Measurements from ENCODE around the gene PDX1. TPM values are rescaled to one million over a fixed set of nuclear protein-coding genes. Genes with fewer than 3 reads are reported as not detected.

Gene PDX1
- total and polyA plus RNA-seq, 7 experiments from 2014 or later, result not detected

DNA sequence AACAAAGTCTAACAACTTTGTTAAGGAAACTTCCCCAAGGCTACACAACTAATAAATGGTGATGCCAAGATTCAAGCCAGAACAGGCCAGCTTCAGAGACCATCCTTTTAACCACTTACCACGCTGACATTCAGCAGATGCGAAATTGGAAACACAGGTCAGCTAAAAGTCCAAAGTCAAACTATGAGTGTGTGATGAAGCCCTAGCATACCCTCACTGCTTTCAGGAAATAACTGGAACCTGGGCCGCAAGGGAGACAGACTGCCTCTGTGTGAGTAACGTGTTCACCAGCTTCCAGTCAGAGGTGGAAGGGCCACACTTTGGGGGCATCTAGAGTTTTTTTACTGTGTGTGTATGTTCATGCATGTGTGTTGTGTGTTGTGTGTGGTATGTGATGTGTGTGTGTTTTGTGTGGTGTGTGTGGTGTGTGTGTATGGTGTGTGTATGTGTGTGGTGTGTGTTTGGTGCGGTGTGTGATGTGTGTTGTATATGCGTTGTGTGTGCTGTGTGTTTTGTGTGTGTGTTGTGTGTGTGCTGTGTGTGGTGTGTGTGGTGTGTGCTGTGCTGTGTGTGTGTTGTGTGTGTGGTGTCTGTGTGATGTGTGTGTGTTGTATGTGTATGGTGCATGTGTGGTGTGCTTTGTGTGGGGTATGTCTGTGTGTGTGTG is 12.5 kb upstream of the PDX1 start:
- CTCF ChIA-PET, result no interaction called here
- Mint-ChIP-seq H3K4me1 (no peaks in the 10 kb centered on the region), H3K9me3 (peaks cover 0 to 3% (median 0%) of the 10 kb centered on the region in 11 donors)

DNA sequence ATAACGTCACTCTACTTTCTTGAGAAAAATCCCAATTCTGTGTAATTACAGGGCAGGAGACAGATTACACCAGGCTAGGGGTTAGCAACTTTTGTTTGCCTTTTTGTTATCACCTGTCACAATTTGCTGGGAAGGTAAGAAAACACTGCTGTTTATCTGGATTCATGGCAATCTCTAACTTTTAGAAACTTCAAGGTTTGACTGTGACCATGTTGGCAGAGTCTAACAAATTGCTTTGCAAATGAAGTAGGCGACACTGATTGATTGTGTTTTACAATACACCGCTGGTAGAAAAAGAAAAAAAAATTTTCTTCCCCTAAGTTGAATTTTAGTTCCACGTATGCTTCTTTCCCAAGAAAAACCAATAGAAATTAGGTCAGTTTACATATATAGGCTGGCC is 10.4 kb upstream of the PDX1 start:
- H3K27ac ChIP-seq (ENCODE audit: low read depth, low read length), result no peak overlapping the region
- Mint-ChIP-seq H3K9me3 (peaks cover 0 to 3% (median 0%) of the 10 kb centered on the region in 11 donors), H3K36me3 (no peaks in the 10 kb centered on the region), H3K4me3 (no peak overlapping the region), H3K27ac (no peak overlapping the region), H3K4me1 (no peaks in the 10 kb centered on the region), H3K27me3 (peaks cover 36 to 67% (median 63%) of the 10 kb centered on the region in 5 donors)
- no peaks in the 10 kb centered on the region for H3K9me3 ChIP-seq (ENCODE audit: control insufficient read depth in 2 of 3, low read length in 3 of 3)
- ChIA-PET POLR2A (no interaction called here), CTCF (no interaction called here)
- no peaks in the 10 kb centered on the region for H3K27me3 ChIP-seq (ENCODE audit: control insufficient read depth in 2 of 2, insufficient read depth in 2 of 2, low read length in 2 of 2)
- DNase-seq, result no peak
- no peaks in the 10 kb centered on the region for H3K4me1 ChIP-seq (ENCODE audit: control insufficient read depth in 2 of 2, insufficient read depth in 2 of 2, low read length in 2 of 2)
- no peak for ATAC-seq
- no peaks in the 10 kb centered on the region for H3K36me3 ChIP-seq (ENCODE audit: control insufficient read depth in 2 of 3, insufficient read depth in 3 of 3, low read length in 3 of 3)
- H3K4me3 ChIP-seq (ENCODE audit: low read length), result no peak overlapping the region
- intact Hi-C loops (cut with micrococcal nuclease), result no loop called here

More for the DNA sequence above, 12.5 kb upstream of the PDX1 start:
- no peaks in the 10 kb centered on the region for H3K4me1 ChIP-seq (ENCODE audit: control insufficient read depth in 2 of 2, insufficient read depth in 2 of 2, low read length in 2 of 2)
- H3K27me3 ChIP-seq (ENCODE audit: control insufficient read depth in 2 of 2, insufficient read depth in 2 of 2, low read length in 2 of 2), result no peaks in the 10 kb centered on the region
- no peaks in the 10 kb centered on the region for H3K36me3 Mint-ChIP-seq
- ATAC-seq (no peak), DNase-seq (no peak)
- intact Hi-C loops (cut with micrococcal nuclease), result no loop called here
- H3K4me3 ChIP-seq (ENCODE audit: low read length), result no peak overlapping the region
- no peak overlapping the region for H3K4me3 Mint-ChIP-seq
- no peaks in the 10 kb centered on the region for H3K9me3 ChIP-seq (ENCODE audit: control insufficient read depth in 2 of 3, low read length in 3 of 3)
- POLR2A ChIA-PET, result no interaction called here
- no peaks in the 10 kb centered on the region for H3K36me3 ChIP-seq (ENCODE audit: control insufficient read depth in 2 of 3, insufficient read depth in 3 of 3, low read length in 3 of 3)
- no peak overlapping the region for H3K27ac ChIP-seq (ENCODE audit: low read depth, low read length)
- H3K27me3 Mint-ChIP-seq, result peaks cover 28 to 80% (median 68%) of the 10 kb centered on the region in 5 donors
- no peak overlapping the region for H3K27ac Mint-ChIP-seq

DNA sequence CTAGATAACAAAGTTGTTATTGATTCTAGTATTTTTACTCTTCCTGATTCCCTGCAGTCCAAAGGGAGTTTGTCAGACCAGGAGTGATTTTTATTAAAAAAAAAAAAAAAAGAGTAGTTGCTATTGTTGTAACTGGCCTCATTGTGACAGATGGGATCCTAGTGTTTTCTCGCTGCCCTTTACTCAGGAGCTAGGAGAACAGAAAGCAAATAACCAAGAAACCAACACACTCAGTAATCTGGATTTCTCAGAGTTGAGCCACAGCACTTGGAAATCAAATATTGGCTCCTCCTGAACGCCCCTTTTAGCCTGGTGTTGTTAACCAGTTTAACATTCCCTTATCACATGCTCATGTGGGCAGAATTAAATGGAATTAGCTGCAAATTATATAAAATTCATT is 8.3 kb upstream of the PDX1 start:
- H3K27me3 Mint-ChIP-seq, result peaks cover 52 to 71% (median 65%) of the 10 kb centered on the region in 5 donors
- Histone ChIP-seq H3K36me3 (ENCODE audit: control insufficient read depth in 2 of 3, insufficient read depth in 3 of 3, low read length in 3 of 3) (no peaks in the 10 kb centered on the region), H3K9me3 (ENCODE audit: control insufficient read depth in 2 of 3, low read length in 3 of 3) (no peaks in the 10 kb centered on the region), H3K4me3 (ENCODE audit: low read length) (no peak overlapping the region), H3K27me3 (ENCODE audit: control insufficient read depth in 2 of 2, insufficient read depth in 2 of 2, low read length in 2 of 2) (peaks cover 0 to 6% of the 10 kb centered on the region in 2 donors), H3K4me1 (ENCODE audit: control insufficient read depth in 2 of 2, insufficient read depth in 2 of 2, low read length in 2 of 2) (no peaks in the 10 kb centered on the region), H3K27ac (ENCODE audit: low read depth, low read length) (no peak overlapping the region)
- POLR2A ChIA-PET, result no interaction called here
- intact Hi-C loops (cut with micrococcal nuclease), result no loop called here
- peaks cover 0 to 6% (median 0%) of the 10 kb centered on the region in 7 donors for H3K4me1 Mint-ChIP-seq
- no peaks in the 10 kb centered on the region for H3K36me3 Mint-ChIP-seq
- CTCF ChIA-PET, result no interaction called here
- H3K9me3 Mint-ChIP-seq, result peaks cover 0 to 2% (median 0%) of the 10 kb centered on the region in 11 donors
- H3K4me3 Mint-ChIP-seq, result no peak overlapping the region
- no peak for ATAC-seq
- DNase-seq, result no peak
- no peak overlapping the region for H3K27ac Mint-ChIP-seq

DNA sequence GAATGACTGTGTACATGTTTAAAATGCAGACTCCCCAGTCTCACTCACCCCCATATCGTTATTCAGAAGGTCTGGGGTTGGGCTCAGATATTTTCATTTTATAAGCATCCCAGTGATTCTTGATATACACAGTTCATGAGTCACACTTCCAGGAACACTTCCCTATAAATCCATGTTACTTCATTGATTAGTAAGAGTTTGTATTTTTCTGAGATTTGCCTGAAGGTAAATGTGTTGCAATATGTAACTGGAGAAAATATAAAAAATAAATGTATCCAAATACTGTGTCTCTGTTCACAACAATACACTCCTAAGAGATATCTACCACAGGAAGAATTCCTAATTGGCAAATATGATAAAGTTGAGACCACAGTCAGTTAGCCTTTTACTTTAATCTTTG is 6.6 kb upstream of the PDX1 start:
- POLR2A ChIA-PET, result no interaction called here

DNA sequence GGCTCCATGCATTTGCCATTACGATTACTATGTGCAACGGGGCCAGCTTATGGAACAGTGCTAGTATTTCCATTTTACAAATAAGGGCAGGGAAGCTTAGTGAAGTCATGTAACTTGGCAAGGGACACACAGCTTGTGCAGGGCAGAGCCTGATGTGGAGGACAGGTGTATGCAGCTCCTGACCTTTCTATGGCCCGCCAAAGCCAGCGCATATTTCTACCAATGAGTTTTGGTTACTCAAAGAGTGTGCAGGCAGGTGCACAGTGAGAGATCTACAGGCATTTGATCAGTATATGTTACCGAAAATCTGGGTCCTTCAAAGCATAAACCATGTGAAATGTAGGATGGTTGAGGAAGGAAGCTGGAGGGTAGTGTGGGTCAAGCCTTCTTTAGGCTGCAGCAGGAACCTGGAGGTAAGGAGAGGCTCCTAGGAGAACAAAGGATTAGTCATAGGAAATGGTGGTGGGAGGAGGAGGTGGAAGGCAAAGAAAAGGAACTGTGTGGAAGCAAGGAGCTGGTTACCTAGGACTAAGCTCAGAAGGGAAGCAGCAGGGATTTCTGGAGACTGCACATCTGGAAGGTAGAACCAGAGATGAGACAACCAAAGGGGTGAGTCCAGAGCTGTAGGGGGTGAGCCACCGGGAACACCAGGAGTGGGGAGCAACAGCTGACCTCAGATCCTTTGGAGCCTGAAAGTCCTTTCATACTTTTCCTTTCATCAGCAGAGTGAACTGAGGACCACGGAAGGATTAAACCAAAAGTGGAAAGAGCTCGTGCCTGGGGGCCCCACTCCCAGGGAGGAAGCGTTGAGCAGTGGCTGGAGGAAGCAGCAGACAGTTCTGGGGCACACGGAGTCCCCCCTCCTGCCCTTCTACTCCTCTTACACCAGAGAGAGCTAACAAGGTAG is 4.2 kb upstream of the PDX1 start:
- intact Hi-C loops (cut with micrococcal nuclease), result no loop called here

More for the DNA sequence above, 6.6 kb upstream of the PDX1 start:
- Mint-ChIP-seq H3K27ac (no peak overlapping the region), H3K9me3 (peaks cover 0 to 2% (median 0%) of the 10 kb centered on the region in 11 donors), H3K4me1 (peaks cover 3 to 18% (median 12%) of the 10 kb centered on the region in 7 donors), H3K36me3 (no peaks in the 10 kb centered on the region), H3K27me3 (peaks cover 63 to 74% (median 65%) of the 10 kb centered on the region in 5 donors), H3K4me3 (no peak overlapping the region)
- intact Hi-C loops (cut with micrococcal nuclease), result no loop called here
- no peak for DNase-seq
- peaks cover 0 to 6% of the 10 kb centered on the region in 2 donors for H3K4me1 ChIP-seq (ENCODE audit: control insufficient read depth in 2 of 2, insufficient read depth in 2 of 2, low read length in 2 of 2)
- H3K4me3 ChIP-seq (ENCODE audit: low read length), result no peak overlapping the region
- no peak overlapping the region for H3K27ac ChIP-seq (ENCODE audit: low read depth, low read length)
- H3K27me3 ChIP-seq (ENCODE audit: control insufficient read depth in 2 of 2, insufficient read depth in 2 of 2, low read length in 2 of 2), result peaks cover 0 to 9% of the 10 kb centered on the region in 2 donors
- no peaks in the 10 kb centered on the region for H3K36me3 ChIP-seq (ENCODE audit: control insufficient read depth in 2 of 3, insufficient read depth in 3 of 3, low read length in 3 of 3)
- CTCF ChIA-PET, result no interaction called here
- no peaks in the 10 kb centered on the region for H3K9me3 ChIP-seq (ENCODE audit: control insufficient read depth in 2 of 3, low read length in 3 of 3)
- ATAC-seq, result no peak

DNA sequence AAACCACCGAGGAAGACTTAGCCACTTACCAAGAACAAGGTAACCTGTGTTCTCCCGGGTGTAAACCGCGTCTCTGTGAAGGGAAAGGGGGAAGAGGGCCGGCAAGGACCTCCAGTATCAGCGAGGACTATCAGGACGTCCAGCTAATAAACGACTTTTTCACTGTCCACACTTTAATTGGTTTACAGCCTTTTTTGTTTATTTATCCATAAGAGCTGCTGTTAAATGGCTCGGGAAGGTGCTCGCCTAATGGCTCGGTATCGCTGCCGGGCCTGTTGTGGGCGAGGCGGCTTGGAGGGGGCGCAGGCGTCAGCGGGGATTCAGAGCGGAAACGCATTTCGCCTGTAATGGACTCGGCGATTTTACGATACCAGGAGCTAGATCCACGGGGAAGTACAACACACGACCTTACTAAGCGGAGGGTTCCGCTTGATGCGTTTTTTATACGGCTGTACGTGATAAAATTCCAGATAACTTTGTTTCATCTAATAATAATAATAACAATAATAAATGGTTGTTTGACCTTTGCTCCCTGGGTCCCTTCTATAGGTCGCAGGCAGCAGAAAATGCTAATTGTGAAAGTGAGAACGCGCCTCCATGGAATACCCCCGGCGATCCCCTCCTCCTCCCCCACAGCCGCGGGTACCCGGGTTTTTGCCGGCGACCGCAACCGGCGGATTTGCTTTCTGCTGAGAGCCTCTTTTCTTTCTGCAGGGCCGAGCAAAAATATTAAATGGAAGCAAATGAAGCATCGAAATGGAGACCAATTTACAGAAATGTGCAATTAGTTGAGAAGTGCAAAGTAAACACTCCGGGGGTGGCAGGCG is 2.5 kb upstream of the PDX1 start:
- Histone ChIP-seq H3K4me1 (ENCODE audit: control insufficient read depth in 2 of 2, insufficient read depth in 2 of 2, low read length in 2 of 2) (peaks cover 0 to 16% of the 10 kb centered on the region in 2 donors), H3K27ac (ENCODE audit: low read depth, low read length) (no peak overlapping the region), H3K9me3 (ENCODE audit: control insufficient read depth in 2 of 3, low read length in 3 of 3) (no peaks in the 10 kb centered on the region), H3K4me3 (ENCODE audit: low read length) (no peak overlapping the region), H3K27me3 (ENCODE audit: control insufficient read depth in 2 of 2, insufficient read depth in 2 of 2, low read length in 2 of 2) (peaks cover 6 to 15% of the 10 kb centered on the region in 2 donors), H3K36me3 (ENCODE audit: control insufficient read depth in 2 of 3, insufficient read depth in 3 of 3, low read length in 3 of 3) (no peaks in the 10 kb centered on the region)
- CTCF ChIA-PET, result no interaction called here
- DNase-seq, result no peak
- Mint-ChIP-seq H3K27ac (peak overlapping the region in 1 of 9 donors; percentile 81), H3K27me3 (peaks cover 63 to 74% (median 67%) of the 10 kb centered on the region in 5 donors), H3K4me1 (peaks cover 9 to 35% (median 32%) of the 10 kb centered on the region in 7 donors), H3K36me3 (peaks cover 0 to 4% (median 0%) of the 10 kb centered on the region in 5 donors), H3K4me3 (peak overlapping the region; percentile 36 to 85 (median 67)), H3K9me3 (peaks cover 0 to 2% (median 0%) of the 10 kb centered on the region in 11 donors)
- no peak for ATAC-seq
- POLR2A ChIA-PET, result no interaction called here
- intact Hi-C loops (cut with micrococcal nuclease), result no loop called here

More for the DNA sequence above, 4.2 kb upstream of the PDX1 start:
- Histone ChIP-seq H3K36me3 (ENCODE audit: control insufficient read depth in 2 of 3, insufficient read depth in 3 of 3, low read length in 3 of 3) (no peaks in the 10 kb centered on the region), H3K27me3 (ENCODE audit: control insufficient read depth in 2 of 2, insufficient read depth in 2 of 2, low read length in 2 of 2) (peaks cover 6 to 15% of the 10 kb centered on the region in 2 donors), H3K4me3 (ENCODE audit: low read length) (no peak overlapping the region), H3K4me1 (ENCODE audit: control insufficient read depth in 2 of 2, insufficient read depth in 2 of 2, low read length in 2 of 2) (peaks cover 0 to 11% of the 10 kb centered on the region in 2 donors), H3K27ac (ENCODE audit: low read depth, low read length) (no peak overlapping the region), H3K9me3 (ENCODE audit: control insufficient read depth in 2 of 3, low read length in 3 of 3) (no peaks in the 10 kb centered on the region)
- Mint-ChIP-seq H3K27ac (no peak overlapping the region), H3K9me3 (peaks cover 0 to 2% (median 0%) of the 10 kb centered on the region in 11 donors), H3K4me1 (peaks cover 4 to 30% (median 28%) of the 10 kb centered on the region in 7 donors), H3K27me3 (peaks cover 59 to 73% (median 69%) of the 10 kb centered on the region in 5 donors), H3K36me3 (peaks cover 0 to under 1% (median 0%) of the 10 kb centered on the region in 5 donors), H3K4me3 (no peak overlapping the region)
- DNase-seq (no peak), ATAC-seq (no peak)
- ChIA-PET CTCF (interaction anchor here (0.6 kb wide), 1 partner anchor 171 kb away, joined by 3 read pairs; no protein-coding TSS in a partner anchor), POLR2A (no interaction called here)

Measured in naive thymus-derived CD4-positive, alpha-beta T cell (primary cell).